ENCODE measurements around the gene VAV2. TPM values are rescaled to one million over a fixed set of nuclear protein-coding genes. Genes with fewer than 3 reads are reported as not detected.

Gene VAV2
- total RNA-seq, 1 donor from 2014 or later: 61.9 TPM

GRCh38 chr9:134010310-134011173, 18.4 kb upstream of the VAV2 start:
- Mint-ChIP-seq H3K36me3 (peaks cover 6% of the 10 kb centered on the region), H3K4me3 (no peak overlapping the region), H3K27me3 (ENCODE audit: low read depth) (no peaks in the 10 kb centered on the region), H3K9me3 (peaks cover 8% of the 10 kb centered on the region), H3K4me1 (peaks cover 6% of the 10 kb centered on the region), H3K27ac (no peak overlapping the region)
- TF ChIP-seq CTCF (IDR thresholded peaks at IDR 0.05; ENCODE audit: unreplicated experiment): no peak
- DNase-seq (ENCODE audit: low spot score in 2 of 2, unreplicated experiment in 2 of 2): no peak

DNA sequence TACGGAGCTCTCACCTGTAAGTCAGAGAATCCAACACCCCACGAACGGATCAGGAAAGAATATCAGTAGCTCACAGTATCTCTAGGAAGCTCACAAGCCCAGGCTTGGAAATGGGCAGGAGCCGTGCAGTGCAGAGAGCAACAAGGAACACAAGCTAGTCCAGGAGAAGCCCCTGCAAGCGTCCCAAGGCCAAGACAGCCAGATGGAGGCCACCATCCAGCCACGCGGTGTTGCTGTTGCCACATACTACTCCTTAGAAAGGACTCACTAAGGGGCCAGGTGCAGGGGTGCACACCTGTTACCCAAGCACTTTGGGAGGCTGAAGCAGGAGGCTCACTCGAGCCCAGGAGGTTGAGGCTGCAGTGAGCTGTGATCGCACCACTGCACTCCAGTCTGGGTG, 15.4 kb upstream of the VAV2 start:
- Mint-ChIP-seq H3K27ac (no peak overlapping the region), H3K27me3 (ENCODE audit: low read depth) (peaks cover 3% of the 10 kb centered on the region), H3K4me3 (no peak overlapping the region), H3K9me3 (peaks cover 4% of the 10 kb centered on the region), H3K36me3 (peaks cover 4% of the 10 kb centered on the region), H3K4me1 (peaks cover 6% of the 10 kb centered on the region)
- DNase-seq (ENCODE audit: low spot score in 2 of 2, unreplicated experiment in 2 of 2): no peak
- TF ChIP-seq CTCF (IDR thresholded peaks at IDR 0.05; ENCODE audit: unreplicated experiment): no peak

GRCh38 chr9:134007150-134007549, 15.0 kb upstream of the VAV2 start:
- H3K9me3 Mint-ChIP-seq: peaks cover 4% of the 10 kb centered on the region
- no peak for DNase-seq (ENCODE audit: low spot score in 2 of 2, unreplicated experiment in 2 of 2)
- H3K36me3 Mint-ChIP-seq: peaks cover 4% of the 10 kb centered on the region
- H3K4me3 Mint-ChIP-seq: no peak overlapping the region
- no peak overlapping the region for H3K27ac Mint-ChIP-seq
- H3K27me3 Mint-ChIP-seq (ENCODE audit: low read depth): peaks cover 6% of the 10 kb centered on the region
- H3K4me1 Mint-ChIP-seq: peaks cover 6% of the 10 kb centered on the region
- TF ChIP-seq CTCF (IDR thresholded peaks at IDR 0.05; ENCODE audit: unreplicated experiment): no peak

DNA sequence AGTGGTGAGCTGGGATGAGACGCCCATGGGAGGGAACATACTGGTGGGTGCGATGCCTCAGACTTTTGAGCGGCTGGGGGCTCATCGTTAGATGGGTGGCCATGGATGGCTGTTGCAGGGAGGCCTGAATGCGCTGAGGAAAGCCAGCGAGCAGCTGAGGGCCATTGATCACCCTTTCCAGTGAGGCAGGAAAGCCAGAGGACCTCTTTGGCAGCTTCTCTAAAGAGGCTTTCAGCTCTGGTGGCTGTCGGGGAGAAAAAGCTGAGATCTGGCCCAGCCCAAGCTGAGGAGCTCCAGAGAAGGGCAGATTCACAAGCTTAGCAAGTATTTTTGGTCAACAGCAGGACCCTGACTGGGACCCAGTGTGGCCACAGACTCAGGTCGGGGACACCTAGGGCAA, 13.3 kb upstream of the VAV2 start:
- H3K9me3 Mint-ChIP-seq: no peaks in the 10 kb centered on the region
- H3K27ac Mint-ChIP-seq: no peak overlapping the region
- no peak overlapping the region for H3K4me3 Mint-ChIP-seq
- no peaks in the 10 kb centered on the region for H3K36me3 Mint-ChIP-seq
- no peak for DNase-seq (ENCODE audit: low spot score in 2 of 2, unreplicated experiment in 2 of 2)
- TF ChIP-seq CTCF (IDR thresholded peaks at IDR 0.05; ENCODE audit: unreplicated experiment): no peak
- peaks cover 8% of the 10 kb centered on the region for H3K27me3 Mint-ChIP-seq (ENCODE audit: low read depth)
- H3K4me1 Mint-ChIP-seq: peaks cover 6% of the 10 kb centered on the region

DNA sequence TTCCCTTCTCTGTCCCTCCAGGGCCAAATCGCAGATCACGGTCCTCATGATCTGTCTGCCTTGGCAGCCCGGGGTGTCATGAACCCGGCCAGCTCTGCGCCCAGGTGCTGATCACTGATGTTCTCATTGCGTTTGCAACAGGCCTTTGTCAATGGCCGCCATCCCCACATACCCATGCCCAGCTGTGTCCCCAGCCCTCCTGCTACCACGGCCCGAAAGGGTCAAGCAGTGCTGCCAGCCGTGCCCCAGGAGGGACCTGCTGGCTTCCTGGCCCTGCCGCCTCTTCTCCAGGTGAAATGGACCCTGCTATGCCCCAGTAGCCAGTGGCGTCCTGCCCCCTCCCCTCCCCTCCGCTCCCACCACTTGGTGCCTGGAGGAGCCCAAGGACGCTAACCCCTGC, 12.8 kb upstream of the VAV2 start:
- Mint-ChIP-seq H3K27ac (no peak overlapping the region), H3K4me3 (no peak overlapping the region), H3K4me1 (peaks cover 6% of the 10 kb centered on the region), H3K9me3 (no peaks in the 10 kb centered on the region), H3K27me3 (ENCODE audit: low read depth) (peaks cover 12% of the 10 kb centered on the region), H3K36me3 (no peaks in the 10 kb centered on the region)
- DNase-seq (ENCODE audit: low spot score in 2 of 2, unreplicated experiment in 2 of 2): no peak
- TF ChIP-seq CTCF (IDR thresholded peaks at IDR 0.05; ENCODE audit: unreplicated experiment): no peak

All from mesothelial cell of epicardium (in vitro differentiated cells).